Ovary (tissue), 9 donors: ENCODE results near the gene RFX1. TPM values are rescaled to one million over a fixed set of nuclear protein-coding genes. Genes with fewer than 3 reads are reported as not detected.

Experiments used
- DNase-seq, 5 donors: peaks; one replicate each; pipeline ENCODE4 v3.0.0-alpha.2; 2019 to 2020
- H3K27ac ChIP-seq, 2 donors: fragments of 200-600 bp; one replicate each; pipeline versions ENCODE4 v1.5.1 to v1.8.0; 2019 to 2022
- H3K27me3 ChIP-seq: fragments of 200-600 bp; one replicate; pipeline ENCODE4 v1.8.0; 2022
- H3K36me3 ChIP-seq: fragments of 200-600 bp; sonication (generic); one replicate; pipeline ENCODE4 v1.5.1; 2019
- H3K4me1 ChIP-seq: one replicate; pipeline ENCODE4 v1.8.1; 2013; ENCODE audit warnings: mild to moderate bottlenecking, moderate library complexity; ENCODE audit not compliant: insufficient read depth
- H3K4me3 ChIP-seq: fragments of 200-600 bp; sonication (generic); one replicate; pipeline ENCODE4 v1.5.1; 2017
- H3K9me3 ChIP-seq, 2 donors: fragments of 200-600 bp in 1 of 2; sonication (generic) in 1 of 2; one replicate each; pipeline versions ENCODE4 v1.5.1 to v1.8.1; 2013 to 2019; ENCODE audit warnings: mild to moderate bottlenecking in 1 of 2, moderate library complexity in 1 of 2
- CTCF ChIP-seq, 3 donors: fragments of 450-650 bp in 2 of 3; fragments of 200-600 bp in 1 of 3; IDR thresholded peaks; one replicate each; pipeline versions ENCODE4 v1.5.1 to v1.8.0; 2016 to 2022; ENCODE audit warnings: antibody characterized with exemption in 3 of 3, mild to moderate bottlenecking in 1 of 3
- EP300 ChIP-seq: sonication (generic); formaldehyde crosslinking; IDR thresholded peaks from one replicate; pipeline ENCODE4 v1.6.1; 2017; ENCODE audit warnings: antibody characterized with exemption
- POLR2A ChIP-seq: fragments of 450-650 bp; IDR thresholded peaks from one replicate; pipeline ENCODE4 v1.6.1; 2017; ENCODE audit warnings: antibody characterized with exemption, mild to moderate bottlenecking, moderate library complexity
- WGBS, 3 donors: extraction: QIAGEN DNeasy Blood & Tissue Kit in 1 of 3; methylation state at CpG; one replicate each; pipeline versions ENCODE4 v1.1.5 to v1.1.7; 2013 to 2017; 5-methylcytosine and 5-hydroxymethylcytosine counted together
- intact Hi-C, 4 donors: fragments of 100-400 bp; cut with DNase I; formaldehyde crosslinking; loops; one replicate each; pipeline versions ENCODE4 v1.11.0 to v1.15.1; 2022 to 2023
- polyA plus RNA-seq, 2 donors: library from polyadenylated mRNA; stranded (reverse); fragments of 200-250 nt in 1 of 2; fragments of 350-450 nt in 1 of 2; fragmentation: Illumina TruSeq in 1 of 2; extraction: RNeasy Lipid Tissue Mini Kit (QIAGEN cat#74804) in 1 of 2; gene quantifications; one replicate each; pipeline ENCODE4 v1.2.3, GENCODE V29; 2013 to 2014
- total RNA-seq, 7 donors: library from RNA; depleted of rRNA in 2 of 7; stranded (reverse); fragments of >200 nt in 2 of 7; fragmentation: NEBNext Ultra II Directional in 3 of 7; extraction: Animal tissue kit (Norgen Biotek cat#: 25700) in 3 of 7; gene quantifications; one replicate each; pipeline versions ENCODE4 v1.1.0 to v1.2.4, GENCODE V29; 2016 to 2023
- donor health status: DM: no; HTN: no; CAD: no; lungs with moderate emphysema.
- donor health status: DM: no; HTN: no; CAD: no.
- donor health status: Bipolar disorder and iron deficiency.
- donor health status: DM: yes; HTN: yes; CAD: no.
- donor health status: DM: no; HTN: no; CAD: no.
- donor health status: DM: yes; HTN: yes; CAD: no.

The RFX1 gene
- total and polyA plus RNA-seq, 9 donors, result 1.2 to 16.1 (median 13.1) TPM

GRCh38 chr19:13989487-13989886 is 16.6 kb downstream of the RFX1 start:
- DNase-seq, result no peak
- TF ChIP-seq POLR2A, result no peak
- TF ChIP-seq EP300, result no peak
- no peak for TF ChIP-seq CTCF (IDR thresholded peaks at IDR 0.05)
- Histone ChIP-seq H3K9me3 (no peaks in the 10 kb centered on the region), H3K4me1 (no peaks in the 10 kb centered on the region), H3K36me3 (no peaks in the 10 kb centered on the region), H3K4me3 (no peak overlapping the region), H3K27me3 (no peaks in the 10 kb centered on the region), H3K27ac (no peak overlapping the region)
- 85 to 88% (median 88%) methylated on average over 7 of the region's 7 CpGs for WGBS, 3 donors
- intact Hi-C loops, result no loop called here

GRCh38 chr19:13987101-13987890 is 18.8 kb downstream of the RFX1 start:
- Histone ChIP-seq H3K4me1 (no peaks in the 10 kb centered on the region), H3K4me3 (no peak overlapping the region), H3K27ac (no peak overlapping the region), H3K36me3 (no peaks in the 10 kb centered on the region), H3K27me3 (no peaks in the 10 kb centered on the region), H3K9me3 (no peaks in the 10 kb centered on the region)
- no peak for TF ChIP-seq POLR2A
- TF ChIP-seq EP300, result no peak
- TF ChIP-seq CTCF (IDR thresholded peaks at IDR 0.05), result no peak
- 79 to 81% (median 80%) methylated on average over 17 of the region's 17 CpGs for WGBS, 3 donors
- DNase-seq, result no peak
- intact Hi-C loops, result no loop called here

GRCh38 chr19:13986348-13986904 is 19.7 kb downstream of the RFX1 start:
- WGBS, 3 donors, result 58 to 74% (median 62%) methylated on average over 19 of the region's 19 CpGs
- H3K9me3 ChIP-seq, result no peaks in the 10 kb centered on the region
- no peak for TF ChIP-seq CTCF (IDR thresholded peaks at IDR 0.05)
- no peak for TF ChIP-seq EP300
- no peak for TF ChIP-seq POLR2A
- intact Hi-C loops, result no loop called here
- H3K4me3 ChIP-seq, result no peak overlapping the region
- no peaks in the 10 kb centered on the region for H3K36me3 ChIP-seq
- H3K27ac ChIP-seq, result no peak overlapping the region
- peak in 4 of 5 donors; percentile 34 to 64 (median 53) for DNase-seq
- no peaks in the 10 kb centered on the region for H3K27me3 ChIP-seq
- no peaks in the 10 kb centered on the region for H3K4me1 ChIP-seq

GRCh38 chr19:13985771-13986347 is 20.3 kb downstream of the RFX1 start:
- no peaks in the 10 kb centered on the region for H3K36me3 ChIP-seq
- intact Hi-C loops, result no loop called here
- no peak overlapping the region for H3K4me3 ChIP-seq

More at GRCh38 chr19:13985771-13986347, 20.3 kb downstream of the RFX1 start:
- H3K9me3 ChIP-seq, result no peaks in the 10 kb centered on the region
- TF ChIP-seq POLR2A (no peak), CTCF (IDR thresholded peaks at IDR 0.05) (no peak), EP300 (no peak)
- no peaks in the 10 kb centered on the region for H3K27me3 ChIP-seq
- 81 to 91% (median 84%) methylated on average over 9 to 10 of the region's 10 CpGs for WGBS, 3 donors
- no peak overlapping the region for H3K27ac ChIP-seq
- DNase-seq, result no peak
- H3K4me1 ChIP-seq, result no peaks in the 10 kb centered on the region
